Measurements from ENCODE around the gene CREG1. TPM values are rescaled to one million over a fixed set of nuclear protein-coding genes. Genes with fewer than 3 reads are reported as not detected.

The CREG1 gene
- total RNA-seq, 2 experiments from 2014 or later = 19.5 TPM

GRCh38 chr1:167509587-167509986 lies 44.0 kb downstream of the CREG1 start:
- Mint-ChIP-seq H3K36me3 (ENCODE audit: low read depth) (peaks cover 88% of the 10 kb centered on the region), H3K4me3 (peak overlapping the region; percentile 8), H3K27me3 (no peaks in the 10 kb centered on the region), H3K27ac (peak overlapping the region; percentile 32), H3K9me3 (no peaks in the 10 kb centered on the region), H3K4me1 (peaks cover 81% of the 10 kb centered on the region)
- ChIA-PET CTCF (interaction anchor here (1.4 kb wide), 1 partner anchor 10 kb away, joined by 5 read pairs; no protein-coding TSS in a partner anchor), POLR2A (interaction anchor here (0.9 to 4.0 kb wide), 6 partner anchors 7 to 54 kb away, joined by 3 to 34 read pairs (median 6); partner anchors contain the start of gene CD247)
- DNase-seq = no peak

DNA sequence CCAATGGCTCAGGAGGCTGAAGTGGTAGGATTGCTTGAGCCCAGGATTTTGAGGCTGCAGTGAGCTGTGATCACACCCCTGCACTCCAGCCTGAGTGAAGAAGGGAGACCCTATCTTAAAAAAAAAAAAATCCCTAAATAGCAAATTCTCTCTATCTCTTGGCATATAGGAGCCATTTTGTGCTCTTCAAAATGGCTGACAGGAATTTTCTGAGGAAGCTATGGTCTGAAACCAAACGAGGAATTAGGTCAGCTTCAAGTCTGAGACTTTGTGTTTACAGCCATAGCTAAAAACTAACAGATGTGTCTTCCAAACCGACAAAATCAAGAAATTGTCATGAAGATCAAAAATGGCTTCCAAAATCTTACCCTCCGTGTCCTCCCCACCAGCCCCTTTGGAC lies 45.8 kb downstream of the CREG1 start:
- no peaks in the 10 kb centered on the region for H3K27me3 Mint-ChIP-seq
- no peak overlapping the region for H3K27ac Mint-ChIP-seq

GRCh38 chr1:167504467-167504827 lies 49.1 kb downstream of the CREG1 start:
- no peak for DNase-seq
- Mint-ChIP-seq H3K36me3 (ENCODE audit: low read depth) (peaks cover 81% of the 10 kb centered on the region), H3K27ac (no peak overlapping the region), H3K4me1 (peaks cover 86% of the 10 kb centered on the region), H3K4me3 (no peak overlapping the region), H3K9me3 (no peaks in the 10 kb centered on the region), H3K27me3 (no peaks in the 10 kb centered on the region)
- CTCF ChIA-PET = interaction anchor here (1.5 to 1.7 kb wide), 2 partner anchors 10 to 13 kb away, joined by 3 to 9 read pairs; partner anchors contain the start of gene CD247
- POLR2A ChIA-PET = interaction anchor here (0.8 to 3.1 kb wide), 5 partner anchors 10 to 57 kb away, joined by 3 to 22 read pairs (median 6); partner anchors contain the start of gene CD247

More for the DNA sequence above, 45.8 kb downstream of the CREG1 start:
- ChIA-PET POLR2A (interaction anchor here (0.7 to 3.5 kb wide), 6 partner anchors 8 to 288 kb away, joined by 3 to 34 read pairs (median 5); partner anchors contain the start of genes CD247, CREG1 and POU2F1), CTCF (interaction anchor here (0.9 to 1.5 kb wide), 6 partner anchors 9 to 65 kb away, joined by 3 to 7 read pairs (median 5); partner anchors contain the start of gene CD247)
- H3K4me3 Mint-ChIP-seq = no peak overlapping the region
- peaks cover 93% of the 10 kb centered on the region for H3K36me3 Mint-ChIP-seq (ENCODE audit: low read depth)
- DNase-seq = no peak
- peaks cover 84% of the 10 kb centered on the region for H3K4me1 Mint-ChIP-seq
- no peaks in the 10 kb centered on the region for H3K9me3 Mint-ChIP-seq

DNA sequence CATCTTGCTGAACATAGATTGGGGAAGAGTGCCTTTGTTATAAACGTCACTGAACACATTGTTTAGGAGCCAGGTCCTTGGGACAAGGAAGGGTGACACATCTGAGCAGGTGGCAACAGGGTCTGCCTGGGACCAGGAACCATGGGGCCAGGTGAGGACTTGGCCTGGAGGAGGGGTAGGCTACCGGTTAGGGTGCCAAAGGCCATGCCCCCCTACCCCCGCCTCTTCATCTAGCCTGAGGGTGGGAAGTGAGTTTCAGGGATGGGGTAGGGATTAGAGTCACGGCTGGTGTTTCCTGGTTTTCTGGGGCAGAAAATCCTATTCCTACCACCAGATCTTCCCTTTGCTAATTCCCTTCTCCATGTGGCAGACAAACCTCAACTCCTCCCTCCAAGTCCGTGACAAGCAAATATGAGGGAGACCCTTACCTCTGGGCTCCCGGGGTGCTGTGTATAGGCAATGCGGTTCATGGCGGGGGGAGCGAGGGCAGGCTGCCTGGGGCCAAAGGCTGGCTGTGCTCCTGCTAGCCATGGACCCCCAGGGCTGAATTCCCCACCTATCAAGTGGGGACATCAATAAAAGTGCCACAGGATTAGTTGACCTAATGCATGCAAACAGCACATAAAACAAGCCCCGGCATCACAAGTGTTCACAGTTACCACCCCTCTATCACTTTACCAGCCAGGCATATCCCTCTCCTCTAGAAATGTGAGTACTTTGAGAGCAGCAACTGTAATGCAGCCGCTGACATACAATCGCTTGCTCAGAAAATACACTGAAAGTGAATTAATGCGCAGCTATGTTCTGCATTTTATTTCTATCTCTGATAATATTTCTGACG lies 49.7 kb downstream of the CREG1 start:
- no peaks in the 10 kb centered on the region for H3K27me3 Mint-ChIP-seq
- POLR2A ChIA-PET = interaction anchor here (1.2 to 3.1 kb wide), 4 partner anchors 8 to 56 kb away, joined by 3 to 22 read pairs (median 11); partner anchors contain the start of gene CD247
- CTCF ChIA-PET = interaction anchor here (0.9 kb wide), 1 partner anchor 15 kb away, joined by 3 read pairs; no protein-coding TSS in a partner anchor
- H3K9me3 Mint-ChIP-seq = no peaks in the 10 kb centered on the region
- H3K4me3 Mint-ChIP-seq = no peak overlapping the region
- H3K4me1 Mint-ChIP-seq = peaks cover 90% of the 10 kb centered on the region
- peak overlapping the region; percentile 86 for H3K27ac Mint-ChIP-seq
- peaks cover 80% of the 10 kb centered on the region for H3K36me3 Mint-ChIP-seq (ENCODE audit: low read depth)
- DNase-seq = peak; percentile 14

DNA sequence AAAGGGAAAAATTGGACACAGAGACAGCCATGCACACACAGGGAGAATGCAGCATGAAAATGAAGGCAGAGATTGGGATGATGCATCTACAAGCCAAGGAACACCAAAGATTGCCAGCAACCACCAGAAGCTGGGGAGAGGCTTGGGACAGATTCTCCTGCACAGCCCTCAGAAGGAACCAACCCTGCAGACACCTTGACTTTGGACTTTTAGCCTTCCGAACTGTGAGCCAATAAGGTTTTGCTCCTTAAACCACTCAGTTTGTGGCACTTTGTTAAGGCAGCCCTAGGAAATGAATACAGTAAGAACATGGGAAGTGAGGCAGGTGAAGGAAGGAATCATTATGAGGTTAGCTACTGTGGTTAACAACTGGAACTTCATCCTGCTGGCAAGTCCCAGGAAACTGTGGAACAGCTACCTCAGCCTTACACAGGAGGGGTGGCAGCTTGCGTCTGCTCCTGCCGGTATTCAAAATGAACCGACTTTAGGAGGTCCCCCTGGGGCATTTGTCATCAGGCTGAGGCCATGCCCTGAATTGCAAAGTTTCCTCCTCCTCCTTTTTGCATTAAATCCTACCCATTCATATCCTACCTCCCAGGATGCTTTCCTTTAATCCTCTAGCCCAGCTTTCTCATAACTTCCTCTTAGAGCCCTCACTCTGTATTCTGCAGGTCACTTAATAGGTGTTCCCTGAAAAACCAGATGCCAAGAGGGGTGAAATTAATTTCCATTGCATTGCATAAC lies 50.7 kb downstream of the CREG1 start:
- peak; percentile 12 for DNase-seq
- H3K9me3 Mint-ChIP-seq = no peaks in the 10 kb centered on the region
- peaks cover 80% of the 10 kb centered on the region for H3K36me3 Mint-ChIP-seq (ENCODE audit: low read depth)
- ChIA-PET CTCF (interaction anchor here (0.9 kb wide), 1 partner anchor 16 kb away, joined by 3 read pairs; no protein-coding TSS in a partner anchor), POLR2A (interaction anchor here (1.2 to 6.4 kb wide), 8 partner anchors 9 to 283 kb away, joined by 3 to 149 read pairs (median 10); partner anchors contain the start of genes CD247 and POU2F1)
- peak overlapping the region; percentile 86 for H3K27ac Mint-ChIP-seq
- no peak overlapping the region for H3K4me3 Mint-ChIP-seq
- no peaks in the 10 kb centered on the region for H3K27me3 Mint-ChIP-seq
- H3K4me1 Mint-ChIP-seq = peaks cover 89% of the 10 kb centered on the region

DNA sequence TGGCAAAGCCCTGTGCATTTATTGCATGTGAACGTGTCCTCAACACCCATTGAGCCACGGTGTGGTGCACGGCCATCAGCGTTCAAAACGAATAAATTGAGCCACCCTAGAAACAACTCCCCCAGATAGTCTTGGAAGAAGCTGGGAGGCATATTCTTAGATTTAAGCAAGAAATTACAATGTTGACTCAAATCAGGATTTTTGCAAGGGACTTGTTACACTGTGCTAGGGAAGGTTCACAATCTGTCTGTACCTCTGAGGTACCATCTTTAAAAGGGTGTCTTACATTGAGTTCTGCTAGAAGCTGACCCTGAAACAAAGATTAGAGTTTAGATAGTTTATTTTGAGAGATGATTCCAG lies 51.4 kb downstream of the CREG1 start:
- ChIA-PET CTCF (interaction anchor here (0.9 kb wide), 1 partner anchor 282 kb away, joined by 5 read pairs; the partner anchor contains the start of gene POU2F1), POLR2A (interaction anchor here (1.1 to 6.4 kb wide), 10 partner anchors 8 to 282 kb away, joined by 3 to 149 read pairs (median 12); partner anchors contain the start of genes CD247 and POU2F1)
- H3K4me3 Mint-ChIP-seq = peak overlapping the region; percentile 25
- peaks cover 80% of the 10 kb centered on the region for H3K36me3 Mint-ChIP-seq (ENCODE audit: low read depth)
- H3K27me3 Mint-ChIP-seq = no peaks in the 10 kb centered on the region
- H3K9me3 Mint-ChIP-seq = no peaks in the 10 kb centered on the region
- peak overlapping the region; percentile 86 for H3K27ac Mint-ChIP-seq
- DNase-seq = no peak
- peaks cover 91% of the 10 kb centered on the region for H3K4me1 Mint-ChIP-seq

- peak; percentile 57 for DNase-seq
- peaks cover 80% of the 10 kb centered on the region for H3K36me3 Mint-ChIP-seq (ENCODE audit: low read depth)
- peak overlapping the region; percentile 25 for H3K4me3 Mint-ChIP-seq
- ChIA-PET POLR2A (interaction anchor here (1.1 to 6.4 kb wide), 9 partner anchors 8 to 281 kb away, joined by 3 to 149 read pairs (median 18); partner anchors contain the start of genes CD247 and POU2F1), CTCF (interaction anchor here (0.9 kb wide), 1 partner anchor 282 kb away, joined by 5 read pairs; the partner anchor contains the start of gene POU2F1)
- no peaks in the 10 kb centered on the region for H3K27me3 Mint-ChIP-seq
- no peaks in the 10 kb centered on the region for H3K9me3 Mint-ChIP-seq
- peak overlapping the region; percentile 86 for H3K27ac Mint-ChIP-seq
- H3K4me1 Mint-ChIP-seq = peaks cover 93% of the 10 kb centered on the region
These were observed 51.9 kb downstream of the CREG1 start for GRCh38 chr1:167501515-167502191.

- POLR2A ChIA-PET = interaction anchor here (0.6 to 6.4 kb wide), 15 partner anchors 9 to 214 kb away, joined by 3 to 149 read pairs (median 4); partner anchors contain the start of genes CD247 and CREG1
- Mint-ChIP-seq H3K9me3 (no peaks in the 10 kb centered on the region), H3K27me3 (no peaks in the 10 kb centered on the region), H3K4me1 (peaks cover 96% of the 10 kb centered on the region), H3K4me3 (peak overlapping the region; percentile 50), H3K27ac (peak overlapping the region; percentile 86), H3K36me3 (ENCODE audit: low read depth) (peaks cover 82% of the 10 kb centered on the region)
- DNase-seq = peak; percentile 14
- CTCF ChIA-PET = interaction anchor here (0.6 to 2.9 kb wide), 12 partner anchors 9 to 58 kb away, joined by 3 to 36 read pairs (median 4); partner anchors contain the start of gene CD247
These were observed 53.2 kb downstream of the CREG1 start for GRCh38 chr1:167500283-167500860.

DNA sequence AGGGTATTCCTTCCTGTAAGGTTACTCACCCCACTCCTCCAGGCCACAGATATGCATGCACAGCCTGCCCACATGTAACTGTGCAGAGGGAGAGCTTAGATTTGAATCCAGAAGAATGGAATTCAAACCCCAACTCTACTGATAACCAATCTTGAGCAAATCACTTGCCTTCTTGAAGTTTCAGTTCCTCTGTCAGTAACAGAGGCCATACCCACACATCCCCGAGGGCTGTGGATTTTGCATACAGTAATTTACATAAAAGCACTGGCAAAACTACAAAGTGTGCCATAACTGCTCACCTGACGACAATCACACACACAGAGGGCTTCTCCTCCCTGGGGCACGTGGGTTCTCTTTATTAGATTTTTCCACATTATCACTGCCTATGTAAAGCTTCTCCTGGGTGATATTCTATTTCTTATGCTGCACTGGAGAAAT lies 53.9 kb downstream of the CREG1 start:
- Mint-ChIP-seq H3K9me3 (no peaks in the 10 kb centered on the region), H3K27me3 (no peaks in the 10 kb centered on the region), H3K36me3 (ENCODE audit: low read depth) (peaks cover 81% of the 10 kb centered on the region), H3K27ac (peak overlapping the region; percentile 86), H3K4me1 (peaks cover 96% of the 10 kb centered on the region), H3K4me3 (peak overlapping the region; percentile 5)
- peak; percentile 41 for DNase-seq
- ChIA-PET CTCF (interaction anchor here (0.8 to 2.9 kb wide), 11 partner anchors 8 to 56 kb away, joined by 3 to 36 read pairs (median 6); partner anchors contain the start of gene CD247), POLR2A (interaction anchor here (0.6 to 6.4 kb wide), 18 partner anchors 8 to 525 kb away, joined by 3 to 149 read pairs (median 4); partner anchors contain the start of gene CD247)

DNA sequence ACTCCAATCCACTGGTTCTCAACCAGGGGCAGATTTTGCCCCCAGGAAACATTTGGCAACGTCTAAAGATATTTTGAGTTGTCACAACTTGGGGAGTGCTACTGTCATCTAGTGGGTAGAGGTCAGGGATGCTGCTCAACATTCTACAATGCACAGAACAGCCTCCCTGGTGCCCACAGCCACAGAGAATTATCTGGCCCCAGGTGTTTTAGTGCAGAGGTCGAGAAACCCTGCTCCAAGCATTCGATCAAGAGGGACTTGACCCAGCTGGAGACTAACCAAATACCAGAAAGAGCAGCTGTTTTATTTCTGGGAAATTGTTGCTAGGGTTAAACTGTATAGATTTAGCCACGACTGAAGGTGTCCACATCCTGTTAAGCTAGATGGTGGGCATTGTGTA lies 54.5 kb downstream of the CREG1 start:
- peaks cover 81% of the 10 kb centered on the region for H3K36me3 Mint-ChIP-seq (ENCODE audit: low read depth)
- no peaks in the 10 kb centered on the region for H3K27me3 Mint-ChIP-seq
- DNase-seq = no peak
- CTCF ChIA-PET = interaction anchor here (1.1 to 2.9 kb wide), 8 partner anchors 9 to 56 kb away, joined by 3 to 36 read pairs (median 8); partner anchors contain the start of gene CD247
- peak overlapping the region; percentile 5 for H3K4me3 Mint-ChIP-seq
- no peaks in the 10 kb centered on the region for H3K9me3 Mint-ChIP-seq
- peaks cover 96% of the 10 kb centered on the region for H3K4me1 Mint-ChIP-seq
- POLR2A ChIA-PET = interaction anchor here (0.6 to 6.4 kb wide), 16 partner anchors 9 to 524 kb away, joined by 3 to 149 read pairs (median 4); partner anchors contain the start of gene CD247
- peak overlapping the region; percentile 86 for H3K27ac Mint-ChIP-seq

Data from activated CD4-positive, alpha-beta memory T cell treated with anti-CD3 and anti-CD28 coated beads, Interleukin-2, amount 10 ng/mL, durations not matched to agents 7 days and 5 days (primary cell).